ENCODE data around the gene SMARCE1.
A peak's percentile ranks its signal among the peaks of the same experiment; 100 is the strongest.

Gene SMARCE1

DNA sequence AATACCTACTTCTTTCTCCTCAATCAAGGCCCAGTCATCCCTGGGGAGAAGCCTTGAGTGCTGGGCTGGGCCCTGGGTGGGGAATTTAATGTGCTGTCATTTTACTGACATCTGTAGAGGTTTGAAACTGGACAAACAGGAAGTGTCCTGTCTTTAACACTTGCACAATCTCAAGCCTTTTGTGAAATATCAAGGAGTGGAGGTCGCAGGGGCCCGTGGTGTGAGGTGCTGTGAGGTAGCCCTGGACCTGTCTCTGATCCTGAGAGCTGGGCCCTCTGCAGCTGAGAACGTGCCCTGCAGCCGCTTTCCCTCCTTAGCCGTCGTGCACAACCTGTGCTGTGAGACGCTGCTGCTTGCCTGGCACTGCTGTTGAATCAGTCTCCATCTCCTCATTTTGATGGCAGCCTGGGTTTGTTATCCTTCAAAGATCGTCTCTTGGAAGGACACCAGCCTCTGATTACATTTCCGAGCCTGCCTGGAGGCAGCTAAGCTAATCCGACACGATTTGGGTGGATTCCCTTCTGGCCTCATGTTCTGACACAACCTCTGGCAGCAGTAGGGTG, 29.9 kb downstream of the SMARCE1 start:
- peak; percentile 28 for DNase-seq
- Histone ChIP-seq H3K4me3 (ENCODE audit: low read length) (no peak overlapping the region), H3K18ac (ENCODE audit: low read length) (no peak overlapping the region), H3K23ac (ENCODE audit: low read length) (no peak overlapping the region), H4K5ac (ENCODE audit: low read length) (no peak overlapping the region), H3K79me2 (ENCODE audit: control insufficient read depth, insufficient read depth, low read length) (no peaks in the 10 kb centered on the region), H3K4me1 (ENCODE audit: control insufficient read depth, low read depth, low read length) (peaks cover 2% of the 10 kb centered on the region), H4K8ac (ENCODE audit: low read depth, low read length) (no peak overlapping the region), H2BK15ac (replicated peaks; ENCODE audit: low read depth) (no peak overlapping the region), H2BK5ac (ENCODE audit: low read length) (no peak overlapping the region), H3K4me2 (ENCODE audit: low read length) (no peak overlapping the region), H3K36me3 (ENCODE audit: control insufficient read depth, insufficient read depth, low read length) (no peaks in the 10 kb centered on the region), H3K27ac (ENCODE audit: low read depth, low read length) (no peak overlapping the region), H3K56ac (ENCODE audit: low read length) (no peak overlapping the region), H3K9ac (ENCODE audit: low read length) (no peak overlapping the region), H3K79me1 (ENCODE audit: low read length) (no peaks in the 10 kb centered on the region), H3K27me3 (ENCODE audit: insufficient read depth, low read length, poor library complexity) (no peaks in the 10 kb centered on the region), H2BK120ac (ENCODE audit: low read depth, low read length) (no peak overlapping the region), H3K4ac (ENCODE audit: low read depth, low read length) (no peak overlapping the region), H2AK5ac (ENCODE audit: low read length) (no peak overlapping the region)
- WGBS (ENCODE audit: extremely low coverage, insufficient coverage, low lambda C conversion rate) = no CpG with 5 or more reads among the region's 11 CpGs

DNA sequence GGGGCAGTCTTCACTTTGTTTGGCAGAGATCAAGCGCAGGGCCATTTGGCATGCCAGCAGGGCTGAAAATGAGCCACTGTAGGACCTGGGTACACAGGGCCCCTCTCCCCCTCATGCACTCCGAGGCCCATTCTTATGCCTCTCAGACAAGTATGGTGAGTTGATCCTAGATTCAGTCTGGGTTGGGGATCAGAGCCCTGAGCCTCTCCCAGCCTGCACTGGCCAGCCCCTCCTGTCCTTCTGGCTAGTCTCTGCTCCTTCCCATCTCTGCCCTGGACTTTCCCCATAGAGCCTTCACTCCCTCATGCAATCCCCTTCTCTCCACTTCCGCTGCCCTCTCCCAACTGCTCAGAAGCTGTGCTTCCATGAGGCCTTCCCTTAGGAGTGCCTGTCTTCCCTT, 31.0 kb downstream of the SMARCE1 start:
- Histone ChIP-seq H3K4me2 (ENCODE audit: low read length) (no peak overlapping the region), H3K23ac (ENCODE audit: low read length) (no peak overlapping the region), H3K4me3 (ENCODE audit: low read length) (no peak overlapping the region), H3K4ac (ENCODE audit: low read depth, low read length) (no peak overlapping the region), H3K27me3 (ENCODE audit: insufficient read depth, low read length, poor library complexity) (no peaks in the 10 kb centered on the region), H3K4me1 (ENCODE audit: control insufficient read depth, low read depth, low read length) (peaks cover 2% of the 10 kb centered on the region), H3K27ac (ENCODE audit: low read depth, low read length) (no peak overlapping the region), H3K79me2 (ENCODE audit: control insufficient read depth, insufficient read depth, low read length) (no peaks in the 10 kb centered on the region), H4K5ac (ENCODE audit: low read length) (no peak overlapping the region), H4K8ac (ENCODE audit: low read depth, low read length) (no peak overlapping the region), H2AK5ac (ENCODE audit: low read length) (no peak overlapping the region), H2BK120ac (ENCODE audit: low read depth, low read length) (no peak overlapping the region), H3K79me1 (ENCODE audit: low read length) (no peaks in the 10 kb centered on the region), H3K18ac (ENCODE audit: low read length) (no peak overlapping the region), H2BK15ac (replicated peaks; ENCODE audit: low read depth) (no peak overlapping the region), H3K56ac (ENCODE audit: low read length) (no peak overlapping the region), H3K36me3 (ENCODE audit: control insufficient read depth, insufficient read depth, low read length) (no peaks in the 10 kb centered on the region), H3K9ac (ENCODE audit: low read length) (no peak overlapping the region), H2BK5ac (ENCODE audit: low read length) (no peak overlapping the region)
- no peak for DNase-seq
- no CpG with 5 or more reads among the region's 3 CpGs for WGBS (ENCODE audit: extremely low coverage, insufficient coverage, low lambda C conversion rate)

DNA sequence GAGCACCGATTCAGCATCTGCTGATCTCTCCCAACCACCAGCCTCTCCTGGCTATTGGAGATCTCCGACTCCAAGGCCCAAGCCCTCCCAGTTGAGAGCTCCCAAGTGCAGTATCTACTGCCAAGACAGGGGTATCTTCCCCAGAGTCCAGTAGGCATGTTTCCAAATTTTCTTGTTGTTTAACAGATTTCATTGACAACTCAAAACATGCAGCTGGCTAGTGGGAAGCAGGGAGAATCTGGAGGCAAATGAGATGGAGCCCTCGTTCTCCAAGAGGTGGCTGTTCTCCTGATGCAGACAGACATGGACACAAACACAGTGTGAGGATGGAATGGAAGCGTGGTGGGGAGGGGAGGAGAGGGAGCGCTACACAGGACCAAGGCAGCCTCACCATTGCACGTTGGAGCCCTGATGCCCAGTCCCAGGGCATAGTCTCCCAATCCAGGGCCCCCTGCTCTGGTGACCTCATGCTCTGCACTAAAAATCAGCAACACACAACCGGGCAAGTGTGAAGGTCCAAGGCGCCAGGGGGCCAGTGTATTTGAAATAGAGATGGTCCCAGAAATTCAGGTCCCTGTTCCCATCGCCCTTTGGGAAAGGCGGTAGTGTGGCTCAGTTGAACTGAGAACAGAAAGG, 31.7 kb downstream of the SMARCE1 start:
- Histone ChIP-seq H4K8ac (ENCODE audit: low read depth, low read length) (no peak overlapping the region), H3K56ac (ENCODE audit: low read length) (no peak overlapping the region), H3K23ac (ENCODE audit: low read length) (no peak overlapping the region), H3K27ac (ENCODE audit: low read depth, low read length) (no peak overlapping the region), H3K27me3 (ENCODE audit: insufficient read depth, low read length, poor library complexity) (no peaks in the 10 kb centered on the region), H3K4me1 (ENCODE audit: control insufficient read depth, low read depth, low read length) (peaks cover 2% of the 10 kb centered on the region), H2AK5ac (ENCODE audit: low read length) (peak overlapping the region; percentile 71), H4K5ac (ENCODE audit: low read length) (no peak overlapping the region), H3K9ac (ENCODE audit: low read length) (no peak overlapping the region), H3K4me2 (ENCODE audit: low read length) (no peak overlapping the region), H3K18ac (ENCODE audit: low read length) (no peak overlapping the region), H3K4me3 (ENCODE audit: low read length) (no peak overlapping the region), H3K79me1 (ENCODE audit: low read length) (no peaks in the 10 kb centered on the region), H2BK15ac (replicated peaks; ENCODE audit: low read depth) (no peak overlapping the region), H3K36me3 (ENCODE audit: control insufficient read depth, insufficient read depth, low read length) (no peaks in the 10 kb centered on the region), H2BK5ac (ENCODE audit: low read length) (no peak overlapping the region), H2BK120ac (ENCODE audit: low read depth, low read length) (no peak overlapping the region), H3K79me2 (ENCODE audit: control insufficient read depth, insufficient read depth, low read length) (no peaks in the 10 kb centered on the region), H3K4ac (ENCODE audit: low read depth, low read length) (no peak overlapping the region)
- no CpG with 5 or more reads among the region's 10 CpGs for WGBS (ENCODE audit: extremely low coverage, insufficient coverage, low lambda C conversion rate)
- DNase-seq = no peak

DNA sequence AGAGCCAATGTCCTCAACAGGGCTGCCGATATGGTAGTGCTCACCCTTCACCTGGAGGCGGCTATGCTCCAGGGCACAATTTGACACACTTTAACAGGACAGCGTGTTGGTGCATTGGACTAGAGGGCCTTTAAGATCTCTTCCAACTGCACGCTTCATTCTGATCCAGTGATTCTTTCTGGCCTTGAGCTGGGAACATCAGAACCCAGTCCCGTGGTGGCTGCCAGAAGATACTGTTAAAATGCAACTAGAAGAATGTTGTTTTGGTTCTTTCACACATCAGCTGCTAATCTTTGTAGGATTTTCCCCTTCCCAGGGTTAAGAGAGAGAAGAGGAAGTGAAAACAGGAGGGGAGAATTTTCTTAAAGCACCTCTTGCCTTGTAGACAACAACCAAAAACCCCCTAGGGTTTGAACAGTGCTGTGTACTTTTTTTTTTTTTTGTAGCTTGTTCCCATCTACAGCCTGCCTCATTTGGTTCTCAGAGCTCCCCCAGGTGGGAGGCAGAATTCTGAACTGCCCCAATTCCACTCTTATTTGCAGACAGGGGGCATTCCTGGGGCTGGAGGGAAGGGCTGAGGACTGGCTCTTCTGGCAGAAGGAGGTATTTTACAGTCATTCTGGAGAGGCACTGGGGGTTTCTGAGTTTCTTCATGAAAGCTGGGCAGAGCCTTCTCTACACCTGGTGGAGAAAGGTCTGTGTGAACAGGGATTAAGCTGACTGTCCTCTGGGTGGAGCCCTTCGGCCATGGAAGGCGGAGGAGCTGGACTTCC, 32.4 kb downstream of the SMARCE1 start:
- peak overlapping the region; percentile 10 for H3K9ac ChIP-seq (ENCODE audit: low read length)
- peaks cover 2% of the 10 kb centered on the region for H3K4me1 ChIP-seq (ENCODE audit: control insufficient read depth, low read depth, low read length)
- no peak overlapping the region for H3K18ac ChIP-seq (ENCODE audit: low read length)
- H3K4ac ChIP-seq (ENCODE audit: low read depth, low read length) = no peak overlapping the region
- WGBS (ENCODE audit: extremely low coverage, insufficient coverage, low lambda C conversion rate) = no CpG with 5 or more reads among the region's 7 CpGs
- H2BK120ac ChIP-seq (ENCODE audit: low read depth, low read length) = no peak overlapping the region
- no peak overlapping the region for H3K27ac ChIP-seq (ENCODE audit: low read depth, low read length)
- no peak overlapping the region for H4K8ac ChIP-seq (ENCODE audit: low read depth, low read length)
- peak; percentile 92 for DNase-seq
- H3K4me3 ChIP-seq (ENCODE audit: low read length) = no peak overlapping the region
- peak overlapping the region; percentile 34 for H3K56ac ChIP-seq (ENCODE audit: low read length)
- H3K79me1 ChIP-seq (ENCODE audit: low read length) = no peaks in the 10 kb centered on the region
- H4K5ac ChIP-seq (ENCODE audit: low read length) = no peak overlapping the region
- no peak overlapping the region for H3K23ac ChIP-seq (ENCODE audit: low read length)
- H3K27me3 ChIP-seq (ENCODE audit: insufficient read depth, low read length, poor library complexity) = no peaks in the 10 kb centered on the region
- H2BK15ac ChIP-seq (replicated peaks; ENCODE audit: low read depth) = no peak overlapping the region
- no peaks in the 10 kb centered on the region for H3K79me2 ChIP-seq (ENCODE audit: control insufficient read depth, insufficient read depth, low read length)
- H3K36me3 ChIP-seq (ENCODE audit: control insufficient read depth, insufficient read depth, low read length) = no peaks in the 10 kb centered on the region
- no peak overlapping the region for H2BK5ac ChIP-seq (ENCODE audit: low read length)
- H3K4me2 ChIP-seq (ENCODE audit: low read length) = no peak overlapping the region
- no peak overlapping the region for H2AK5ac ChIP-seq (ENCODE audit: low read length)

DNA sequence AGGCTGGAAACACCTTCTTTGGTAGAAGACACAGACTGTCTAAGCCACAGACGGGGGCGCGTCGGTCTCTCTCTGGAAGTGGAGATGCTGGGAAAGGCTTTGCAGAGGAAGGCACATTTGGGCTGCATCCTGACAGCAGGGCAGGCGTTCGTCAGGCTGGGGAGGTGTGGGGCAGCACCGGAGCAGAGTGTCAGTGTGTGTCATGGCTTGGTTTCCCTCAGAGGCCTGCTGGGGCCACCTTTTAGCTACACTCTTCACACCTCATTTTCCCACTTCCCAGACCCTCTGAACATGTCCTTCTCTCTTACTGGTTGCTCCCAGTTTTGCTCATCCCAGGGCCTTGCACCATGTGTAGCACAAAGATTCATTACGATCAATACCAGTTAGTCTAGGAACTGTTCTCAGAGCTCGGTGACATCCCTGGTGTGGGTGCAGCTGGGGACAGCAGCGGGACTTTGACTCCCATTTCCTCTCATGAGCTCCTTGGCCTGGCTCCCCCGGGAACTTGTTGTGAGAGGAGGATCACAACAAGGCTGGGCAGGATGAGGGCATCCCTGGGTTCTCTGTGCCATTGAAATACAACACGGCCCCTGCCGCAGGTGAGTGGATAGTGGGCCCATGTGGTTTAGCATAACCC, 33.1 kb downstream of the SMARCE1 start:
- no peak overlapping the region for H3K18ac ChIP-seq (ENCODE audit: low read length)
- H3K56ac ChIP-seq (ENCODE audit: low read length) = no peak overlapping the region
- no peak for DNase-seq
- no peak overlapping the region for H2BK120ac ChIP-seq (ENCODE audit: low read depth, low read length)
- H3K36me3 ChIP-seq (ENCODE audit: control insufficient read depth, insufficient read depth, low read length) = no peaks in the 10 kb centered on the region
- H4K8ac ChIP-seq (ENCODE audit: low read depth, low read length) = no peak overlapping the region
- no peaks in the 10 kb centered on the region for H3K79me1 ChIP-seq (ENCODE audit: low read length)
- H3K27me3 ChIP-seq (ENCODE audit: insufficient read depth, low read length, poor library complexity) = no peaks in the 10 kb centered on the region
- no CpG with 5 or more reads among the region's 13 CpGs for WGBS (ENCODE audit: extremely low coverage, insufficient coverage, low lambda C conversion rate)
- no peak overlapping the region for H3K27ac ChIP-seq (ENCODE audit: low read depth, low read length)
- H3K4ac ChIP-seq (ENCODE audit: low read depth, low read length) = no peak overlapping the region
- no peak overlapping the region for H3K4me3 ChIP-seq (ENCODE audit: low read length)
- no peak overlapping the region for H3K9ac ChIP-seq (ENCODE audit: low read length)
- no peaks in the 10 kb centered on the region for H3K79me2 ChIP-seq (ENCODE audit: control insufficient read depth, insufficient read depth, low read length)
- no peak overlapping the region for H3K23ac ChIP-seq (ENCODE audit: low read length)
- H3K4me2 ChIP-seq (ENCODE audit: low read length) = no peak overlapping the region
- H2BK5ac ChIP-seq (ENCODE audit: low read length) = no peak overlapping the region
- no peak overlapping the region for H2BK15ac ChIP-seq (replicated peaks; ENCODE audit: low read depth)
- H3K4me1 ChIP-seq (ENCODE audit: control insufficient read depth, low read depth, low read length) = peaks cover 2% of the 10 kb centered on the region
- no peak overlapping the region for H2AK5ac ChIP-seq (ENCODE audit: low read length)
- no peak overlapping the region for H4K5ac ChIP-seq (ENCODE audit: low read length)

Data from mesendoderm (in vitro differentiated cells).